ENCODE data around the gene FOXJ2.

DNA sequence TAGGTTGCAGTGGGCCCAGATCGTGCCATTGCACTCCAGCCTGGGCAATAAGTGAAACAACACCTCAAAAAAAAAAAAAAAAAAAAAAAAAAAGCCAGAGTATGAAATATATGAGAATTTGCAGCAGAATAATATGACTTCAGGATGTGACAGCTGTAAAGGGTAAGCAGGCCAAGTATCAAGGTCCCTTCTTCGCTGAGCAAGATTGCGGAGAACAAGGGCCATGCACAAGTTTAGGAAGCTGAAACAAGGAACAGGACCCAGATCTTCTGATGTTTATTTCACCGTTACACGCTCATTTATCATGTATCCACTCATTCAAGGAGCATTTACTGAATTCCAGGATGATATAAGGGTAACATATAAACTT, 659 bp upstream of the FOXJ2 start:
- TF ChIP-seq, protein P1, sequence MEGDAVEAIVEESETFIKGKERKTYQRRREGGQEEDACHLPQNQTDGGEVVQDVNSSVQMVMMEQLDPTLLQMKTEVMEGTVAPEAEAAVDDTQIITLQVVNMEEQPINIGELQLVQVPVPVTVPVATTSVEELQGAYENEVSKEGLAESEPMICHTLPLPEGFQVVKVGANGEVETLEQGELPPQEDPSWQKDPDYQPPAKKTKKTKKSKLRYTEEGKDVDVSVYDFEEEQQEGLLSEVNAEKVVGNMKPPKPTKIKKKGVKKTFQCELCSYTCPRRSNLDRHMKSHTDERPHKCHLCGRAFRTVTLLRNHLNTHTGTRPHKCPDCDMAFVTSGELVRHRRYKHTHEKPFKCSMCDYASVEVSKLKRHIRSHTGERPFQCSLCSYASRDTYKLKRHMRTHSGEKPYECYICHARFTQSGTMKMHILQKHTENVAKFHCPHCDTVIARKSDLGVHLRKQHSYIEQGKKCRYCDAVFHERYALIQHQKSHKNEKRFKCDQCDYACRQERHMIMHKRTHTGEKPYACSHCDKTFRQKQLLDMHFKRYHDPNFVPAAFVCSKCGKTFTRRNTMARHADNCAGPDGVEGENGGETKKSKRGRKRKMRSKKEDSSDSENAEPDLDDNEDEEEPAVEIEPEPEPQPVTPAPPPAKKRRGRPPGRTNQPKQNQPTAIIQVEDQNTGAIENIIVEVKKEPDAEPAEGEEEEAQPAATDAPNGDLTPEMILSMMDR (IDR thresholded peaks at IDR 0.05; ENCODE audit: low read depth, low read length), result no peak
- TF ChIP-seq POLR2A (IDR thresholded peaks at IDR 0.05; ENCODE audit: extremely low read depth, insufficient read length) (no peak), MYC (IDR thresholded peaks at IDR 0.05; ENCODE audit: low read depth, low read length) (no peak)

Data from NB4 (cell line).